Measurements from ENCODE around the gene FKBP5. TPM values are rescaled to one million over a fixed set of nuclear protein-coding genes. Genes with fewer than 3 reads are reported as not detected.

The FKBP5 gene
- total RNA-seq, 2 donors from 2014 or later, result 27.0 to 53.3 TPM

GRCh38 chr6:35596448-35597442 is 92.0 kb downstream of the FKBP5 start:
- no peak overlapping the region for H3K4me3 ChIP-seq (ENCODE audit: low read length)
- Mint-ChIP-seq H3K4me1 (peaks cover 27% of the 10 kb centered on the region), H3K9me3 (no peaks in the 10 kb centered on the region), H3K27me3 (ENCODE audit: insufficient read depth) (no peaks in the 10 kb centered on the region), H3K36me3 (ENCODE audit: low read depth) (peaks cover 7% of the 10 kb centered on the region), H3K27ac (no peak overlapping the region), H3K4me3 (no peak overlapping the region)
- H3K9me3 ChIP-seq (ENCODE audit: control insufficient read depth, low read length), result no peaks in the 10 kb centered on the region
- no peak for DNase-seq
- no peaks in the 10 kb centered on the region for H3K27me3 ChIP-seq (ENCODE audit: control insufficient read depth, insufficient read depth, low read length, poor library complexity, severe bottlenecking)
- peaks cover 5% of the 10 kb centered on the region for H3K4me1 ChIP-seq (ENCODE audit: control insufficient read depth, insufficient read depth, low read length)
- TF ChIP-seq, protein P1, sequence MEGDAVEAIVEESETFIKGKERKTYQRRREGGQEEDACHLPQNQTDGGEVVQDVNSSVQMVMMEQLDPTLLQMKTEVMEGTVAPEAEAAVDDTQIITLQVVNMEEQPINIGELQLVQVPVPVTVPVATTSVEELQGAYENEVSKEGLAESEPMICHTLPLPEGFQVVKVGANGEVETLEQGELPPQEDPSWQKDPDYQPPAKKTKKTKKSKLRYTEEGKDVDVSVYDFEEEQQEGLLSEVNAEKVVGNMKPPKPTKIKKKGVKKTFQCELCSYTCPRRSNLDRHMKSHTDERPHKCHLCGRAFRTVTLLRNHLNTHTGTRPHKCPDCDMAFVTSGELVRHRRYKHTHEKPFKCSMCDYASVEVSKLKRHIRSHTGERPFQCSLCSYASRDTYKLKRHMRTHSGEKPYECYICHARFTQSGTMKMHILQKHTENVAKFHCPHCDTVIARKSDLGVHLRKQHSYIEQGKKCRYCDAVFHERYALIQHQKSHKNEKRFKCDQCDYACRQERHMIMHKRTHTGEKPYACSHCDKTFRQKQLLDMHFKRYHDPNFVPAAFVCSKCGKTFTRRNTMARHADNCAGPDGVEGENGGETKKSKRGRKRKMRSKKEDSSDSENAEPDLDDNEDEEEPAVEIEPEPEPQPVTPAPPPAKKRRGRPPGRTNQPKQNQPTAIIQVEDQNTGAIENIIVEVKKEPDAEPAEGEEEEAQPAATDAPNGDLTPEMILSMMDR (conservative IDR thresholded peaks at IDR 0.05), result no peak
- no peaks in the 10 kb centered on the region for H3K36me3 ChIP-seq (ENCODE audit: control insufficient read depth, insufficient read depth, low read length)
- H3K9ac ChIP-seq (ENCODE audit: extremely low read depth, low read length, poor library complexity, severe bottlenecking), result no peak overlapping the region
- 90 to 99% methylated on average over 3 to 8 of the region's 8 CpGs for WGBS, 2 experiments (ENCODE audit: insufficient coverage in 1 of 2, insufficient read length in 1 of 2)
- H3K27ac ChIP-seq (ENCODE audit: low read depth, low read length), result no peak overlapping the region

DNA sequence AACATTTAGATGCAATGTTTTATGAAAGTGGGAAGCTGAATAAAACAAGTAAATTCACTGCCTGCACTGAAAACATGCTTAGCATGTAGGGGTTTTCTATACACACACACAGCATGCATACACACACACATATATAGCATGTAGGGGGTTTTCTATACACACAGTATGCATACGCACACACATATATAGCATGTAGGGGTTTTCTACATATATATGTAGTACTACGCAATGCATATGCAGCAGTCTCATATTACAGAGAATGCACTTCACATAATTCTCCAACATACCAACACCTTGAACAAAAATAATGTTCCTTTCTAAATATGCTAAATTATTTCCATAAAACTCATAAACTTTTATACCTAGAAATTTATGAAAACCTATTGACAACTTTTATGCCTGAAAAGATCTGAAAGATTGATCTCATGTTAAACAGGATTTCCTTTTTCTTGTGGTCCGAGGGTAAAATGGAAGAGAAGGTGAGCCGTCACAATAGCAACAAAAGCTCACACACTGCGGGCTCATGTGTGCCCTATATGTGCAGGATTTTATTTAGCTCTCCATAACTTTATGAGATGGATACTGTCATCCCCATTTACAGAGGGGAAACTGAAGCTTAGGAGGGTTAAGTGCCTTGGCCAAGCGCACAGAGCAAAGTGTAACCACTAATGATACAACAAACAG is 94.1 kb downstream of the FKBP5 start:
- no peak overlapping the region for H3K9ac ChIP-seq (ENCODE audit: extremely low read depth, low read length, poor library complexity, severe bottlenecking)
- Mint-ChIP-seq H3K27ac (no peak overlapping the region), H3K9me3 (no peaks in the 10 kb centered on the region), H3K27me3 (ENCODE audit: insufficient read depth) (no peaks in the 10 kb centered on the region), H3K4me3 (no peak overlapping the region), H3K4me1 (peaks cover 23% of the 10 kb centered on the region), H3K36me3 (ENCODE audit: low read depth) (peaks cover 9% of the 10 kb centered on the region)
- H3K4me3 ChIP-seq (ENCODE audit: low read length), result no peak overlapping the region
- no peaks in the 10 kb centered on the region for H3K9me3 ChIP-seq (ENCODE audit: control insufficient read depth, low read length)
- no peak overlapping the region for H3K27ac ChIP-seq (ENCODE audit: low read depth, low read length)
- no peaks in the 10 kb centered on the region for H3K4me1 ChIP-seq (ENCODE audit: control insufficient read depth, insufficient read depth, low read length)
- no peaks in the 10 kb centered on the region for H3K27me3 ChIP-seq (ENCODE audit: control insufficient read depth, insufficient read depth, low read length, poor library complexity, severe bottlenecking)
- DNase-seq, result no peak
- TF ChIP-seq, protein P1 (conservative IDR thresholded peaks at IDR 0.05), result no peak
- 96 to 100% methylated on average over 1 to 5 of the region's 6 CpGs for WGBS, 2 experiments (ENCODE audit: insufficient coverage in 1 of 2, insufficient read length in 1 of 2)
- no peaks in the 10 kb centered on the region for H3K36me3 ChIP-seq (ENCODE audit: control insufficient read depth, insufficient read depth, low read length)

GRCh38 chr6:35592178-35592577 is 96.5 kb downstream of the FKBP5 start:
- Mint-ChIP-seq H3K27me3 (ENCODE audit: insufficient read depth) (no peaks in the 10 kb centered on the region), H3K36me3 (ENCODE audit: low read depth) (peaks cover 10% of the 10 kb centered on the region), H3K4me3 (no peak overlapping the region), H3K27ac (no peak overlapping the region), H3K9me3 (no peaks in the 10 kb centered on the region), H3K4me1 (peaks cover 22% of the 10 kb centered on the region)
- Histone ChIP-seq H3K9ac (ENCODE audit: extremely low read depth, low read length, poor library complexity, severe bottlenecking) (no peak overlapping the region), H3K27ac (ENCODE audit: low read depth, low read length) (no peak overlapping the region), H3K9me3 (ENCODE audit: control insufficient read depth, low read length) (no peaks in the 10 kb centered on the region), H3K36me3 (ENCODE audit: control insufficient read depth, insufficient read depth, low read length) (no peaks in the 10 kb centered on the region), H3K4me1 (ENCODE audit: control insufficient read depth, insufficient read depth, low read length) (no peaks in the 10 kb centered on the region), H3K4me3 (ENCODE audit: low read length) (no peak overlapping the region), H3K27me3 (ENCODE audit: control insufficient read depth, insufficient read depth, low read length, poor library complexity, severe bottlenecking) (no peaks in the 10 kb centered on the region)
- WGBS, 2 experiments (ENCODE audit: insufficient coverage in 1 of 2, insufficient read length in 1 of 2), result 95 to 100% methylated on average over 1 to 2 of the region's 3 CpGs
- DNase-seq, result no peak
- TF ChIP-seq, protein P1 (conservative IDR thresholded peaks at IDR 0.05), result no peak
